ENCODE results near the gene ADAMTSL3.

The ADAMTSL3 gene

GRCh38 chr15:83889995-83890394, 236.1 kb downstream of the ADAMTSL3 start:
- DNase-seq, result no peak

GRCh38 chr15:83890587-83890986, 236.7 kb downstream of the ADAMTSL3 start:
- no peak for DNase-seq

GRCh38 chr15:83892498-83892897, 238.6 kb downstream of the ADAMTSL3 start:
- no peak for DNase-seq

GRCh38 chr15:83893308-83893707, 239.4 kb downstream of the ADAMTSL3 start:
- DNase-seq, result no peak

- no peak for DNase-seq
Measured at GRCh38 chr15:83897037-83897436, 243.1 kb downstream of the ADAMTSL3 start.

- DNase-seq, result no peak
Measured at GRCh38 chr15:83898361-83898760, 244.4 kb downstream of the ADAMTSL3 start.

- DNase-seq, result no peak
Measured at GRCh38 chr15:83899670-83900069, 245.7 kb downstream of the ADAMTSL3 start.

GRCh38 chr15:83904107-83905040, 250.5 kb downstream of the ADAMTSL3 start:
- peak; percentile 92 for DNase-seq

- DNase-seq, result no peak
Measured at GRCh38 chr15:83905556-83906273, 251.8 kb downstream of the ADAMTSL3 start.

- no peak for DNase-seq
Measured at GRCh38 chr15:83911345-83911744, 257.4 kb downstream of the ADAMTSL3 start.

- no peak for DNase-seq
Measured at GRCh38 chr15:83912343-83912742, 258.4 kb downstream of the ADAMTSL3 start.

- DNase-seq, result no peak
Measured at GRCh38 chr15:83913034-83913632, 259.2 kb downstream of the ADAMTSL3 start.

GRCh38 chr15:83914906-83915305, 261.0 kb downstream of the ADAMTSL3 start:
- DNase-seq, result no peak

GRCh38 chr15:83917432-83917831, 263.5 kb downstream of the ADAMTSL3 start:
- no peak for DNase-seq

- DNase-seq, result no peak
Measured at GRCh38 chr15:83918011-83918410, 264.1 kb downstream of the ADAMTSL3 start.

GRCh38 chr15:83919319-83919830, 265.5 kb downstream of the ADAMTSL3 start:
- DNase-seq, result no peak

- no peak for DNase-seq
Measured at GRCh38 chr15:83919978-83920510, 266.1 kb downstream of the ADAMTSL3 start.

- no peak for DNase-seq
Measured at GRCh38 chr15:83922649-83923294, 268.8 kb downstream of the ADAMTSL3 start.

- DNase-seq, result no peak
Measured at GRCh38 chr15:83926116-83926515, 272.2 kb downstream of the ADAMTSL3 start.

- no peak for DNase-seq
Measured at GRCh38 chr15:83927704-83928391, 273.9 kb downstream of the ADAMTSL3 start.

GRCh38 chr15:83928392-83928734, 274.4 kb downstream of the ADAMTSL3 start:
- no peak for DNase-seq
